Psoas muscle (tissue), 8 donors: ENCODE data around the gene SIL1. TPM values are rescaled to one million over a fixed set of nuclear protein-coding genes. Genes with fewer than 3 reads are reported as not detected.

ENCODE experiments used
- ATAC-seq, 4 donors: fragments of 200-7000 bp; cut with Tn5 transposase; one replicate each; pipeline ENCODE4 v1.9.1; 2020; ENCODE audit warnings: moderate library complexity in 3 of 4, mild to moderate bottlenecking in 2 of 4
- DNase-seq, 2 donors: peaks; one replicate each; pipeline ENCODE4 v3.0.0-alpha.2; 2020
- H3K27ac ChIP-seq: fragments of 200-600 bp; one replicate; pipeline ENCODE4 v1.8.0; 2022
- H3K27me3 ChIP-seq, 3 donors: fragments of 200-600 bp in 1 of 3; one replicate each; pipeline versions ENCODE4 v1.6.1 to v1.8.0; 2013 to 2022; ENCODE audit warnings: low read length in 2 of 3, mild to moderate bottlenecking in 2 of 3, moderate library complexity in 1 of 3; ENCODE audit not compliant: insufficient read depth in 3 of 3
- H3K36me3 ChIP-seq, 2 donors: fragments of 200-600 bp in 1 of 2; one replicate each; pipeline versions ENCODE4 v1.6.1 to v1.8.0; 2013 to 2022; ENCODE audit warnings: low read depth in 1 of 2, mild to moderate bottlenecking in 1 of 2, moderate library complexity in 1 of 2; ENCODE audit not compliant: insufficient read depth in 1 of 2
- H3K4me1 ChIP-seq: fragments of 200-600 bp; one replicate; pipeline ENCODE4 v1.8.0; 2022
- H3K4me3 ChIP-seq: fragments of 200-600 bp; one replicate; pipeline ENCODE4 v1.8.0; 2022; ENCODE audit warnings: mild to moderate bottlenecking
- H3K9me3 ChIP-seq: fragments of 200-600 bp; one replicate; pipeline ENCODE4 v1.8.0; 2022
- WGBS, 3 donors: extraction: QIAGEN DNeasy Blood & Tissue Kit; methylation state at CpG; one replicate each; pipeline versions ENCODE4 v1.1.6 to v1.1.7; 2013; 5-methylcytosine and 5-hydroxymethylcytosine counted together
- intact Hi-C, 2 donors: fragments of 100-400 bp; cut with DNase I; formaldehyde crosslinking; loops; one replicate each; pipeline versions ENCODE4 v1.11.0 to v1.14.2; 2022
- polyA plus RNA-seq, 3 donors: library from polyadenylated mRNA; stranded (reverse); fragments of 200-250 nt; gene quantifications; one replicate each; pipeline ENCODE4 v1.2.3, GENCODE V29; 2013
- total RNA-seq, 4 donors: library from RNA; stranded (reverse); fragmentation: NEBNext Ultra II Directional in 2 of 4; extraction: Animal tissue kit (Norgen Biotek cat#: 25700) in 2 of 4; gene quantifications; one replicate each; pipeline versions ENCODE4 v1.2.1 to v1.2.4, GENCODE V29; 2021 to 2023
- TF ChIP-seq, protein P1 (sequence below): fragments of 200-600 bp; IDR thresholded peaks from one replicate; pipeline ENCODE4 v1.8.0; 2022; ENCODE audit warnings: antibody characterized with exemption
- donor health status: healthy with polysubstance abuse.
- donor health status: DM: no; HTN: no; CAD: no; lungs with moderate emphysema.
- donor health status: Bipolar disorder and iron deficiency.
- donor health status: healthy.
- donor health status: DM: yes; HTN: yes; CAD: no.
- donor health status: DM: no; HTN: no; CAD: no.
- donor health status: DM: no; HTN: no; CAD: no.
- donor health status: DM: yes; HTN: yes; CAD: no.

Gene SIL1
- total and polyA plus RNA-seq, 7 donors: 27.1 to 52.9 (median 41.0) TPM

DNA sequence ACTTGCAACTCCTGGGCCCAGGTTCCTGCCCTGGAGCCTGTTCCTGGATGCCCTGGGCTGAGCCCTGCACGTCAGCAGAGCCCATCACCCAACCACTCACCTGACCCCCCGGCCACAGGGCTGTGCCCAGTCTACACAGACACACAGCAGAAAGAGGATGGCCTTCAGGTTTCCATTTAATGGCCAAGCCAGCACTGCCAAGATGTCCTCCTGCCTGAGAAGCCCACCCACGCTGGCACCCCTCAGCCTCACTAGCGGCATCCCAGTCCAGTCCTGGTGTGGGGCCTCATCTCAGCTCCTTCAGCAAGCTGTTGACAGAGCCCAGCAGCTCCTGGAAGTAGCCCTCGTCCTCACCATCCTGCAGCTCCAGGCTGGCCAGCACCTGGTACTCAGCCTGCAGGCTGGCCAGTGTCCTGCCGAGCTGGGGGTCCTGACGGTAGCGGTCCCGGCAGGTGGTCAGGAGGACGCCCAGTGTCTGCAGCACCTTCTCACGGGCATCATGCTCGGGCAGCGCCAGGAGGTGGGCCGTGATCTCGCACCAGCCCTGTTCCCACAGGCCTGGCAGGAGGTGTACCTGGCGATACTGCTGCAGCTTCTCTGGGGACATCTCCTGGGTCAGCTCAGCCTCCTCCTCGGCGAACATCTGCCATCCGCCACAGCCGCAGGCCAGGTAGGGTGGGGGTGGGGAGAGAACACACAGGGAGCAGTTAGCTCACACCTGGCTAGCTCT lies 251.2 kb downstream of the SIL1 start:
- Histone ChIP-seq H3K27me3 (no peaks in the 10 kb centered on the region), H3K36me3 (peaks cover 0 to 9% of the 10 kb centered on the region in 2 donors), H3K27ac (no peak overlapping the region), H3K9me3 (no peaks in the 10 kb centered on the region), H3K4me1 (peaks cover 11% of the 10 kb centered on the region), H3K4me3 (no peak overlapping the region)
- TF ChIP-seq, protein P1, sequence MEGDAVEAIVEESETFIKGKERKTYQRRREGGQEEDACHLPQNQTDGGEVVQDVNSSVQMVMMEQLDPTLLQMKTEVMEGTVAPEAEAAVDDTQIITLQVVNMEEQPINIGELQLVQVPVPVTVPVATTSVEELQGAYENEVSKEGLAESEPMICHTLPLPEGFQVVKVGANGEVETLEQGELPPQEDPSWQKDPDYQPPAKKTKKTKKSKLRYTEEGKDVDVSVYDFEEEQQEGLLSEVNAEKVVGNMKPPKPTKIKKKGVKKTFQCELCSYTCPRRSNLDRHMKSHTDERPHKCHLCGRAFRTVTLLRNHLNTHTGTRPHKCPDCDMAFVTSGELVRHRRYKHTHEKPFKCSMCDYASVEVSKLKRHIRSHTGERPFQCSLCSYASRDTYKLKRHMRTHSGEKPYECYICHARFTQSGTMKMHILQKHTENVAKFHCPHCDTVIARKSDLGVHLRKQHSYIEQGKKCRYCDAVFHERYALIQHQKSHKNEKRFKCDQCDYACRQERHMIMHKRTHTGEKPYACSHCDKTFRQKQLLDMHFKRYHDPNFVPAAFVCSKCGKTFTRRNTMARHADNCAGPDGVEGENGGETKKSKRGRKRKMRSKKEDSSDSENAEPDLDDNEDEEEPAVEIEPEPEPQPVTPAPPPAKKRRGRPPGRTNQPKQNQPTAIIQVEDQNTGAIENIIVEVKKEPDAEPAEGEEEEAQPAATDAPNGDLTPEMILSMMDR: no peak
- ATAC-seq (no peak), DNase-seq (no peak)
- intact Hi-C loops: no loop called here
- 97% methylated on average over 18 to 20 of the region's 20 CpGs for WGBS, 3 donors

DNA sequence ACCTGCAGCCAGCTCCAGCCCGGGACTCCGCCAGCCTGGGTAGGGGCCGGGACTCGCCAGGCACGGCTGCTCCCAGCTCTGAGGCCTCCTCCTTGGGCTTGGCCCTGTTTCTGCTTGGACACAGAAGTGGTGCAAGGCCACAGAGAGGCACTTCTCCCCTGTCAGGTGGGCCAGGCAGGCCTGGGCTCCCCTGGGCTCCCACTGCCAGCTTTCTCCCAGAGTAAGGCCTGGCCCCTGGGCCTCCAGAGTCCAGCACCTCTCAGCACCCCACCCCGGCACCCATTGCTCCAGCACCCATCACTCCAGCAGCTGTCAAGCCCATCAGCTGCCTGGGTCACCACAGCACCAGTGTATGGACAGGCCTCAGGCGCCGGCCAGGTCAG lies 251.9 kb downstream of the SIL1 start:
- intact Hi-C loops: no loop called here
- TF ChIP-seq, protein P1: no peak
- no peaks in the 10 kb centered on the region for H3K27me3 ChIP-seq
- peaks cover 5% of the 10 kb centered on the region for H3K4me1 ChIP-seq
- H3K27ac ChIP-seq: no peak overlapping the region
- H3K4me3 ChIP-seq: no peak overlapping the region
- 62 to 96% (median 89%) methylated on average over 7 to 8 of the region's 8 CpGs for WGBS, 3 donors
- H3K9me3 ChIP-seq: no peaks in the 10 kb centered on the region
- no peak for ATAC-seq
- DNase-seq: no peak
- peaks cover 0 to 9% of the 10 kb centered on the region in 2 donors for H3K36me3 ChIP-seq

DNA sequence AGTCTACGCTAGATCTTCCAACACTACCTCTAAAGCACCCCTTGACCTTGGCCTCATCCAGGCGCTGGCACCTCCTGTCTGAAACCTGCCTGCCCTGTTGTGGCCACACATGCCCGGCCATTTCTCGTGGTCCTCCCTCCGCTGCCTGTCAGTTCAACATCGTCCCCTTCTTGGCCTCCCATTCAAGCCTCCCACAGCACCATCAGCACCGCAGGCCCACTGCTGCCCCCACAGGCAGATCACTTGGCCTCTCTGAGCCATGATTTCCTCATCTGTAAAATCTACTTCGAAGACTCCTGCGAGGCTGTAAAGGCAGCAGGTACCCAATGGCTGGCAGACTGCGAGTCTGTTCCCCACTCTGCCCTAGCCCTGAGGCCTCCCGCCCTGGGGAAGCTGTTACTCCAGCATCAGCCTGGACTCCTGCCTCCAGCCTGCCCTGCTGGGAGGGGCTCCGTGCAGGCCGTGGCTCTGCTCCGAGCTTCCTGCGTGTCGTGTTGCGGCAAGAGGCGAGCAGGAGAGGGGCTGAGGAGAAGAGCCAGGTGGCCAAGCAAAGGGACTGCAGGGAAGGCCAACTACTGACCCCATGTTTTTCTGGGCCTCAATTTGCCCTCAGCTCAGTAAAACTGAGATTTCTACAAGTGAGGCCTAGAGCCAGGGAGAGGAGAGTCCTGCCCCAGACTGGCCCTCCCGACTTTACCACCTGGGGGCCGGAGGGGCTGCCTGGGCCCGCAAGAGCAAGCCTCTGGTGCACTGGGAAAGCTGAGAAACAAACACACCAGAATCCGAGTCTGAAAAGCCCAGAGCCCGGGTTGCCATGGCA lies 252.5 kb downstream of the SIL1 start:
- H3K9me3 ChIP-seq: no peaks in the 10 kb centered on the region
- H3K4me1 ChIP-seq: peaks cover 5% of the 10 kb centered on the region
- ATAC-seq (no peak), DNase-seq (no peak)
- peaks cover 0 to 9% of the 10 kb centered on the region in 2 donors for H3K36me3 ChIP-seq
- 69 to 82% (median 79%) methylated on average over 23 of the region's 23 CpGs for WGBS, 3 donors
- TF ChIP-seq, protein P1: no peak
- H3K27me3 ChIP-seq: no peaks in the 10 kb centered on the region
- no peak overlapping the region for H3K27ac ChIP-seq
- intact Hi-C loops: no loop called here
- no peak overlapping the region for H3K4me3 ChIP-seq

DNA sequence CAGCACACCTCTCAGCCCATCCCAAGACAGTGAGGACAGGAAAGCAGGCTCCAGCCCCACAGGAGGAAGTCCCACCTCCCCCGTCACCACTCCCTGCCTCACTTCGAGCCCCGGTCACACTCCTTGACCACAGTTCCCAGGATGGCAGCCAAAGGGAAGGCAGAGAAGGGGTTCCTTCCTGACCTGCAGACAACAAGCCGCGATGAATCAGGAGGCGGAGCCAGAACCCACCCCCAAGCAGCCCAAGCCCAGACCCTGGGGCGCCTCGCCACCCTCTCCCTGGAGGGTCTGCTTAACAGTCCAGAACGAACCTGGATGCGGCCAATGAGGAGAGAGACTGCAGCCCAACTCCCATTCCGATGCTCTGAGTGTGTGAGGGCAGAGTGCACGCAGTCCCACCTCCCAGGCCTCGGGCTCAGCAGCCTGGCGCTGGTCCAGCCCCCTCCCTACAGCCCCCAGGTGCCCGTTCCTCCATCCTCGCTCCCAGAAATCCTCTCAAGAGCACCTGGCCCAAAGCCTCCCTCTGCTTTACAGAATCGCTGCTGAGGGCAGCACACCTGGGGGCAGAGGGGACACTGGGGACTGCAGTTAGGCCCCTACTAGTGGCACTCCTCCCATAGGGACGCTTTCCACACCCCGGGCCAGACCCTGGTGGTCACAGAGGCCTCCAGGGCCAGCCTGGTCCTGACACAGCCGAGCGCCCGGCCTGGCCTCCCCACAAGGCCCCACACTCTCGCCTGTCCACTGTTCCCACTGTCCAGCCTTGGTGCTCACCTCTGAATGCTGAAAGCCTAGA lies 253.4 kb downstream of the SIL1 start:
- DNase-seq (no peak), ATAC-seq (peak in 2 of 4 donors; percentile 10 to 14)
- Histone ChIP-seq H3K27me3 (no peaks in the 10 kb centered on the region), H3K36me3 (peaks cover 0 to 9% of the 10 kb centered on the region in 2 donors), H3K4me3 (no peak overlapping the region), H3K4me1 (peaks cover 2% of the 10 kb centered on the region), H3K27ac (no peak overlapping the region), H3K9me3 (no peaks in the 10 kb centered on the region)
- intact Hi-C loops: no loop called here
- 84 to 88% (median 85%) methylated on average over 23 of the region's 23 CpGs for WGBS, 3 donors
- TF ChIP-seq, protein P1: no peak
